Renal cortical epithelial cell (primary cell): ENCODE data around the gene OR8J1. TPM values are rescaled to one million over a fixed set of nuclear protein-coding genes. Genes with fewer than 3 reads are reported as not detected.
"Not testable (repeated sequence)": the region's sequence is repeated elsewhere in the genome, so short reads cannot be mapped to it uniquely, and the experiment has no call there.

Experiments used
- DNase-seq: peaks from one replicate; pipeline ENCODE4 v3.0.0-alpha.2; 2011; ENCODE audit warnings: low read depth
- total RNA-seq: library from RNA; depleted of rRNA; stranded (reverse); fragments of >200 nt; gene quantifications from 2 replicates; pipeline ENCODE4 v1.2.3, GENCODE V29; 2014

OR8J1 gene
- not detected in 2 replicates for total RNA-seq

- no peak for DNase-seq
Measured at GRCh38 chr11:56353991-56354390, at the start of gene OR8J1. TSS of gene OR8J1 (plus strand) at chr11:56354291. CDS start at chr11:56360247, 5,956 bp downstream.

- DNase-seq = no peak
Measured at GRCh38 chr11:56307836-56308235, 46.3 kb upstream of the OR8J1 start.

- DNase-seq = no peak
Measured at GRCh38 chr11:56314844-56315243, 39.2 kb upstream of the OR8J1 start, which contains the start of gene OR8K3. TSS of gene OR8K3 (plus strand) at chr11:56315144. CDS start at chr11:56318307, 3,163 bp downstream.

GRCh38 chr11:56331861-56332491, 22.1 kb upstream of the OR8J1 start:
- no peak for DNase-seq

GRCh38 chr11:56333156-56333555, 20.9 kb upstream of the OR8J1 start:
- DNase-seq = no peak

GRCh38 chr11:56340289-56340688, 13.8 kb upstream of the OR8J1 start:
- no peak for DNase-seq

GRCh38 chr11:56345739-56346138, 8.4 kb upstream of the OR8J1 start, which contains the start of gene OR8K1:
TSS of gene OR8K1 (plus strand) at chr11:56346039. CDS start at chr11:56346039, 0 bp downstream.
- DNase-seq = no peak

GRCh38 chr11:56375324-56375723, 21.2 kb downstream of the OR8J1 start, which contains the start of gene OR8U1:
TSS of gene OR8U1 (plus strand) at chr11:56375624. CDS start at chr11:56375624, 0 bp downstream.
- no peak for DNase-seq

- DNase-seq = no peak
Measured at GRCh38 chr11:56380120-56380519, 26.0 kb downstream of the OR8J1 start.

- no peak for DNase-seq
Measured at GRCh38 chr11:56394381-56394780, 40.3 kb downstream of the OR8J1 start.

GRCh38 chr11:56396047-56396446, 42.0 kb downstream of the OR8J1 start:
- DNase-seq = no peak

GRCh38 chr11:56401858-56402461, 47.9 kb downstream of the OR8J1 start:
- DNase-seq = not testable (repeated sequence)

GRCh38 chr11:56404393-56404792, 50.3 kb downstream of the OR8J1 start:
- DNase-seq = no peak

GRCh38 chr11:56410801-56411200, 56.7 kb downstream of the OR8J1 start:
- DNase-seq = no peak

Other genes with a start within 250 kb of the OR8J1 start
- gene OR8H3, start 231.9 kb upstream of the OR8J1 start, total RNA-seq = not detected in 2 replicates
- not detected in 2 replicates for gene OR8J3, start 214.1 kb upstream of the OR8J1 start, total RNA-seq
- not detected in 2 replicates for gene OR8K5, start 194.0 kb upstream of the OR8J1 start, total RNA-seq
- not detected in 2 replicates for gene OR5J2, start 177.7 kb upstream of the OR8J1 start, total RNA-seq
- gene OR5T2, start 120.0 kb upstream of the OR8J1 start, total RNA-seq = not detected in 2 replicates
- not detected in 2 replicates for gene OR5T3, start 102.0 kb upstream of the OR8J1 start, total RNA-seq
- not detected in 2 replicates for gene OR5T1, start 80.1 kb upstream of the OR8J1 start, total RNA-seq
- not detected in 2 replicates for gene OR8H1, start 62.0 kb upstream of the OR8J1 start, total RNA-seq
- not detected in 2 replicates for gene OR8K3, start 39.1 kb upstream of the OR8J1 start, total RNA-seq
- not detected in 2 replicates for gene OR8K1, start 8.3 kb upstream of the OR8J1 start, total RNA-seq
- gene OR8U1, start 21.3 kb downstream of the OR8J1 start, total RNA-seq = not detected in 2 replicates
- gene OR5AL1, start 58.4 kb downstream of the OR8J1 start, total RNA-seq = not detected in 2 replicates
- not detected in 2 replicates for gene OR5M3, start 119.1 kb downstream of the OR8J1 start, total RNA-seq
- not detected in 2 replicates for gene OR5M8, start 137.1 kb downstream of the OR8J1 start, total RNA-seq
- not detected in 2 replicates for gene OR5M11, start 189.0 kb downstream of the OR8J1 start, total RNA-seq
- gene OR5M10, start 223.4 kb downstream of the OR8J1 start, total RNA-seq = not detected in 2 replicates